Stomach smooth muscle (tissue), 2 donors: ENCODE results near the gene SYTL4.
"Not testable (repeated sequence)": the region's sequence is repeated elsewhere in the genome, so short reads cannot be mapped to it uniquely, and the experiment has no call there.

ENCODE experiments used
- H3K27ac ChIP-seq: one replicate; pipeline ENCODE4 v1.7.0; 2013; ENCODE audit warnings: mild to moderate bottlenecking, low read length, inconsistent platforms
- H3K27me3 ChIP-seq, 2 donors: one replicate each; pipeline ENCODE4 v1.7.0; 2013; ENCODE audit warnings: low read length in 2 of 2; ENCODE audit not compliant: insufficient read depth in 2 of 2, control insufficient read depth in 1 of 2
- H3K36me3 ChIP-seq, 2 donors: one replicate each; pipeline ENCODE4 v1.7.0; 2013; ENCODE audit warnings: low read length in 2 of 2; ENCODE audit not compliant: control insufficient read depth in 2 of 2, insufficient read depth in 2 of 2
- H3K4me1 ChIP-seq: one replicate; pipeline ENCODE4 v1.7.0; 2013; ENCODE audit warnings: low read length; ENCODE audit not compliant: control insufficient read depth, insufficient read depth
- H3K4me3 ChIP-seq, 2 donors: one replicate each; pipeline ENCODE4 v1.7.0; 2013; ENCODE audit warnings: low read length in 2 of 2
- H3K9ac ChIP-seq, 2 donors: one replicate each; pipeline ENCODE4 v1.7.0; 2013; ENCODE audit warnings: low read length in 2 of 2, mild to moderate bottlenecking in 1 of 2
- H3K9me3 ChIP-seq, 2 donors: one replicate each; pipeline ENCODE4 v1.7.0; 2013; ENCODE audit warnings: low read length in 2 of 2; ENCODE audit not compliant: control insufficient read depth in 2 of 2
- donor health status: healthy.
- donor health status: Pancreatic carcinoma.

Gene SYTL4

GRCh38 chrX:100731441-100732281 is at the start of gene SYTL4:
SYTL4 (minus strand) TSS chrX:100732121; CDS start chrX:100702037, 30,084 bp downstream.
- Histone ChIP-seq H3K4me1 (peaks cover 3% of the 10 kb centered on the region), H3K4me3 (peak within 1 kb of the TSS; percentile 69 to 78), H3K9ac (peak within 1 kb of the TSS; percentile 58 to 68), H3K36me3 (peaks cover 0 to 3% of the 10 kb centered on the region in 2 donors), H3K27me3 (peaks cover 0 to 18% of the 10 kb centered on the region in 2 donors), H3K9me3 (no peaks in the 10 kb centered on the region), H3K27ac (no peak within 1 kb of the TSS)

DNA sequence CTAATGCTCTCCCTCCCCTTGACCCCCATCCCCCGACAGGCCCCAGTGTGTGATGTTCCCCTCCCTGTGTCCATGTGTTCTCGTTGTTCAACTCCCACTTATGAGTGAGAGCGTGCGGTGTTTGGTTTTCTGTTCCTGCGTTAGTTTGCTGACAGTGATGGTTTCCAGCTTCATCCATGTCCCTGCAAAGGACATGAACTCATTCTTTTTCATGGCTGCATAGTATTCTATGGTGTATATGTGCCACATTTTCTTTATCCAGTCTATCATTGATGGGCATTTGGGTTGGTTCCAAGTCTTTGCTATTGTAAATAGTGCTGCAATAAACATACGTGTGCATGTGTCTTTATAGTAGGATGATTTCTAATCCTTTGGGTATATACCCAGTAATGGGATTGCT is 37.5 kb upstream of the SYTL4 start:
- H3K27me3 ChIP-seq, H3K27ac ChIP-seq, H3K9me3 ChIP-seq, H3K9ac ChIP-seq, H3K4me3 ChIP-seq, H3K36me3 ChIP-seq, H3K4me1 ChIP-seq: not testable (repeated sequence)

- no peak overlapping the region for H3K9ac ChIP-seq
- no peaks in the 10 kb centered on the region for H3K36me3 ChIP-seq
- H3K4me3 ChIP-seq, result no peak overlapping the region
- no peaks in the 10 kb centered on the region for H3K4me1 ChIP-seq
- H3K27me3 ChIP-seq, result no peaks in the 10 kb centered on the region
- H3K27ac ChIP-seq, result no peak overlapping the region
- no peaks in the 10 kb centered on the region for H3K9me3 ChIP-seq
Measured at GRCh38 chrX:100768679-100769338, 36.9 kb upstream of the SYTL4 start.

GRCh38 chrX:100750883-100751282 is 19.0 kb upstream of the SYTL4 start:
- no peak overlapping the region for H3K27ac ChIP-seq
- no peaks in the 10 kb centered on the region for H3K36me3 ChIP-seq
- H3K9ac ChIP-seq, result no peak overlapping the region
- peaks cover 0 to 12% of the 10 kb centered on the region in 2 donors for H3K27me3 ChIP-seq
- peaks cover 4% of the 10 kb centered on the region for H3K4me1 ChIP-seq
- no peak overlapping the region for H3K4me3 ChIP-seq
- no peaks in the 10 kb centered on the region for H3K9me3 ChIP-seq

DNA sequence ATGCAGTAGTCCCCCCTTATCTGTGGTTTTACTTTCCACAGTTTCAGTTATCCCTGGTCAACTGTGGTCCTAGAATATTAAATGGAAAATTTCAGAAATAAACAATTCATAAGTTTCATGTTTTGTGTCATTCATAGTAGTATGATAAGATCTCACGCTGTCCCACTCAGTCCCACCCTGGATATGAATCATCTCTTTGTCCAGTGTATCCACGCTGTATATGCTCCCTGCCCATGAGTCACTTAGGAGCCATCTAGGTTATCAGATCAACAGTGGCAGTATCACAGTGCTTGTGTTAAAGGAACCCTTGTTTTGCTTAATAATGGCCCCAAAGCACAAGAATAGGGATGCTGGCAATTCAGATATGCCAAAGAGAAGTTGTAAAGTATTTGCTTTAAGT is 16.2 kb upstream of the SYTL4 start:
- Histone ChIP-seq H3K9ac (no peak overlapping the region), H3K4me1 (peaks cover 4% of the 10 kb centered on the region), H3K4me3 (no peak overlapping the region), H3K27ac (no peak overlapping the region), H3K9me3 (no peaks in the 10 kb centered on the region), H3K27me3 (peaks cover 0 to 9% of the 10 kb centered on the region in 2 donors), H3K36me3 (no peaks in the 10 kb centered on the region)

DNA sequence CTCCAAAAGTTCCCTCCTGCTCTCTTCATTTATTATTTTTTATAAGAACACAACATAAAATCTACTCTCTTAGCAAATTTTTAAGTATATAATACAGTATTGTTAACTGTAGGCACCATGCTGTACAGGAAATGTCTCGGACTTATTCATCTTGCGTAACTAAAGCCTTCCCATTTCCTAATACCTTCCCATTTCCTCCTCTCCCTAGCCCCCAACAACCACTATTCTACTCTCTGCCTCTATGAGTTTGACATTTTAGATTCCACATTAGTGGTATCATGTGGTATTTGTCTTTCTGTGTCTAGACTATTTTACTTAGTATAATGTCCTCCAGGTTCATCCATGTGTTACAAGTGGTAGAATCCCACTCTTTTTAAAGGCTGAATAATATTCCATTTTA is 15.8 kb upstream of the SYTL4 start:
- Histone ChIP-seq H3K9ac (no peak overlapping the region), H3K4me3 (no peak overlapping the region), H3K9me3 (no peaks in the 10 kb centered on the region), H3K36me3 (no peaks in the 10 kb centered on the region), H3K4me1 (peaks cover 4% of the 10 kb centered on the region), H3K27me3 (peaks cover 0 to 9% of the 10 kb centered on the region in 2 donors), H3K27ac (no peak overlapping the region)

DNA sequence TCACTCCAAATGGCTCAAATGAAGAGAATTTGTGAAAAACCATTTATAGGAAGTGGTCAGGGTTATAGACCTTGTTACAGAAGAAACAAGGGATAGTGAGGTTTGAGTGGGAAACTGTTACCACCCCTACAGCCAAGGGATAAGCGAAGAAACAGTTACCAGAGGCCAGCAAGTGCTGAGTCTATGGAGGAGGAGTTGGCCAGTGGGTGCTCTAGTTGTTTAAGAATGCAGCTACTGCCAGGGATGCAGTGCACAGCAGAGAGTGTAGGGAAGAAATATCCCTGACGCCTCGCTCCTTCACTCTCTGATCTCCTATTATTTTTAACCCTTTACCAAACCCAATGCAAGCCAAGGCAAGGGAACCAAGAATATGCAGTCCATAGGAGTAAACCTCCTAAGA is 15.2 kb upstream of the SYTL4 start:
- Histone ChIP-seq H3K27me3 (peaks cover 0 to 6% of the 10 kb centered on the region in 2 donors), H3K4me3 (no peak overlapping the region), H3K27ac (peak overlapping the region; percentile 26), H3K4me1 (peaks cover 4% of the 10 kb centered on the region), H3K36me3 (no peaks in the 10 kb centered on the region), H3K9me3 (no peaks in the 10 kb centered on the region), H3K9ac (no peak overlapping the region)

DNA sequence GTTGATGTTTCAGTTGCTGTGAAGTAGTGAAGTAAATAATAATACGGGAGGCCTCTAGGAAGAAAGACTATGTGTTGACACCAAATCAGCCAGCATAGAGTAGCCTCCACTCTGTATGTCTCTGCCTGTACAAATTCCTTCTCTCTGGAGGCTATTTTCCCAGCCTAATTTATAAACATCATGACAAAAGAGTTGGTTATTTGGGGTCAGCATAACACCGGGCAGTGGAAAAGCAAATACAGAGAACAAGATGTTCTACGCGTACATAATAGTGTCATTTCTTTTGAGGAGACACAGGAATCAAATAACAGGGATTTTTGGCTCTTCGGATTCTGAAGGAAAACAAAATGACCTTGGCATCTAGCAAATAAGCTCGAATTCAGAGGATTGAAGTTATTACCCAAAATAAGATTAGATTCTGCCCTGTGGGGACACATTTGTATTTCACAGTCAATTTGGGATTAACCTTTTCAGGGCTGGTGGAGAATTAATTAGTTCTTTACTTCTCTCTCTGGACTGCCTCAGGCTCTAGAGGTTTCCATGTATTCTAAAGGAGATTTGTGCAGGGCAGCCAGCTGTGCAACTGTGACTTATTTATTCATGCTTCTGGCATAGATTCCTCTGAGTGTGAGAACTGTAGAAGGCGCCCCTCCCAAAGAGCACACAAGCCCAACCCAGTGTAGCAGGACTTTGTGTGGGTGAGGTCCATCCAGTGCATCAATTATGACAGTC is 14.1 kb upstream of the SYTL4 start:
- Histone ChIP-seq H3K27ac (peak overlapping the region; percentile 32), H3K9ac (no peak overlapping the region), H3K27me3 (no peaks in the 10 kb centered on the region), H3K4me3 (peak overlapping the region in 1 of 2 donors; percentile 19), H3K36me3 (no peaks in the 10 kb centered on the region), H3K4me1 (peaks cover 4% of the 10 kb centered on the region), H3K9me3 (no peaks in the 10 kb centered on the region)

DNA sequence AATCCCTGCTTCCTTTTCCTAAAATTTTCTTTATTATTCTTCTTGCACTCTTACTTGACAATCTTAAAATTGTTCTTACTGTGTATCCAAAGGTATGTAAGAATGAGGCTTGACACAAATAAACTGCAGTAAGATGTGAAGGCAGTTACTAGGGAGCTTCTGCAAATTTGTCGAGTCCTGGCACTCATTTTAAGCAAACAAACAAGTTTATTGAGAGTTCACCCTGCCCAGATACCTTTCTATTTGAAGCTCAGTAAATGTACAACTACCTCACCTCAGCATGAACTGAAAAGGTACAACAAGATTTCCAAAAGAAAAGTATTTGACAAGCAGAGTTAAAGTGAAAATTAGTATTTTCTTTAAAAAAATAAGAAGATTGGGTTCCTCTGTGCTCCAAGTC is 13.3 kb upstream of the SYTL4 start:
- no peaks in the 10 kb centered on the region for H3K36me3 ChIP-seq
- H3K9ac ChIP-seq, result no peak overlapping the region
- H3K9me3 ChIP-seq, result no peaks in the 10 kb centered on the region
- H3K4me3 ChIP-seq, result no peak overlapping the region
- no peak overlapping the region for H3K27ac ChIP-seq
- no peaks in the 10 kb centered on the region for H3K27me3 ChIP-seq
- peaks cover 4% of the 10 kb centered on the region for H3K4me1 ChIP-seq

DNA sequence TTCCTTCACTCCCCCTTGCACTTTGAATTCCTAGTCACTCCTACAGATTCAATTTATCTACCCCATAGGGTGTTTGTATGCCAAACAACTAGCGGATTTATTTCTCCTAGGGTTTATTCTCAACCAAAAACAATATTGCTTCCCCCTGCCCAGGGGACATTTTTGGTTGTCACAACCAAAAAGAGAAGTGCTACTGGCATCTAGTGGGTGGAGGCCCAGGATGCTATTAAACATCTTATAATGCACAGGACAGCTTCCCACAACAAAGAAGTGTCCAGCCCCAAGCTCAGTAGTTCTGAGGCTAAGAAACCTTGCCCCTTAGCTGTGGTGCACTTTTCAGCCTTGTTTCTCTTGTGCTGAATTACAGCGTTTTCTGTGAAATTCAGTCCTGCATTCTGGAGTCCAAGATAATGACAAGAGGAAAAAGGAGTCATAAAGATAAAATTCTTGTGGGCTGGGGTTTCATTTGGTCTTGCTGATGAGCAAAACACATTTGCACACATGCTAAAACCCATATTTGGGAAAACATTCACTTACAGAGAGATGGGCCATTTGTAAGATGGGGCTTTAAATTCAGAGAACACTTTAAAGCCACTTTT is 11.2 kb upstream of the SYTL4 start:
- H3K4me1 ChIP-seq, result peaks cover 4% of the 10 kb centered on the region
- H3K36me3 ChIP-seq, result no peaks in the 10 kb centered on the region
- no peaks in the 10 kb centered on the region for H3K9me3 ChIP-seq
- H3K9ac ChIP-seq, result no peak overlapping the region
- no peaks in the 10 kb centered on the region for H3K27me3 ChIP-seq
- H3K4me3 ChIP-seq, result no peak overlapping the region
- no peak overlapping the region for H3K27ac ChIP-seq
